ENCODE measurements around the gene NAV3.
"Not testable (repeated sequence)": the region's sequence is repeated elsewhere in the genome, so short reads cannot be mapped to it uniquely, and the experiment has no call there.

The NAV3 gene

GRCh38 chr12:78249578-78249977 is 418.9 kb downstream of the NAV3 start:
- DNase-seq (ENCODE audit: low read depth): no peak

- not testable (repeated sequence) for DNase-seq (ENCODE audit: low read depth)
Measured at GRCh38 chr12:78257662-78258061, 427.0 kb downstream of the NAV3 start.

- DNase-seq (ENCODE audit: low read depth): no peak
Measured at GRCh38 chr12:78260976-78261375, 430.3 kb downstream of the NAV3 start.

- DNase-seq (ENCODE audit: low read depth): no peak
Measured at GRCh38 chr12:78261901-78262300, 431.2 kb downstream of the NAV3 start.

All from GM04503 (cell line).